ENCODE measurements around the gene FAR1.

- TF ChIP-seq CTCF (IDR thresholded peaks at IDR 0.05) = no peak
- no peak for TF ChIP-seq POLR2AphosphoS5 (IDR thresholded peaks at IDR 0.05)
- TF ChIP-seq POLR2A (IDR thresholded peaks at IDR 0.05) = no peak
These were observed 13.0 kb downstream of the FAR1 start for GRCh38 chr11:13681446-13681845.
